GM23338 (cell line): Measurements from ENCODE around the gene KRT2.

Experiments
- CREB1 ChIP-seq: fragments of 250-450 bp; sonication (Bioruptor Pico); IDR thresholded peaks from 2 replicates; pipeline ENCODE4 v1.5.0; 2020; ENCODE audit warnings: low read depth, mild to moderate bottlenecking, moderate library complexity
- EZH2 ChIP-seq: fragments of 200-600 bp; sonication (generic); IDR thresholded peaks from one replicate; pipeline ENCODE4 v1.8.0; 2017; ENCODE audit warnings: antibody characterized with exemption, mild to moderate bottlenecking, low read depth; ENCODE audit not compliant: unreplicated experiment
- EZH2phosphoT487 ChIP-seq: fragments of 200-600 bp; sonication (generic); IDR thresholded peaks from one replicate; pipeline ENCODE4 v1.8.1; 2018; ENCODE audit warnings: antibody characterized with exemption; ENCODE audit not compliant: unreplicated experiment
- JUNB ChIP-seq: IDR thresholded peaks from one replicate; pipeline ENCODE4 v1.6.1; 2016; ENCODE audit warnings: antibody characterized with exemption; ENCODE audit not compliant: unreplicated experiment
- POLR2AphosphoS5 ChIP-seq: IDR thresholded peaks from 2 replicates; pipeline ENCODE4 v1.6.1; 2016; ENCODE audit warnings: antibody characterized with exemption, low read depth
- TF ChIP-seq, protein P1 (sequence below), 2 experiments: fragments of 200-600 bp in 1 of 2; sonication (generic) in 1 of 2; conservative IDR thresholded peaks; 2 replicates each; pipeline versions ENCODE4 v1.5.1 to v1.6.1; 2016 to 2017; ENCODE audit warnings: antibody characterized with exemption in 2 of 2, low read depth in 2 of 2, mild to moderate bottlenecking in 2 of 2, moderate library complexity in 1 of 2

GRCh38 chr12:52674433-52674775 is 22.4 kb upstream of the KRT2 start:
- TF ChIP-seq, protein P1, sequence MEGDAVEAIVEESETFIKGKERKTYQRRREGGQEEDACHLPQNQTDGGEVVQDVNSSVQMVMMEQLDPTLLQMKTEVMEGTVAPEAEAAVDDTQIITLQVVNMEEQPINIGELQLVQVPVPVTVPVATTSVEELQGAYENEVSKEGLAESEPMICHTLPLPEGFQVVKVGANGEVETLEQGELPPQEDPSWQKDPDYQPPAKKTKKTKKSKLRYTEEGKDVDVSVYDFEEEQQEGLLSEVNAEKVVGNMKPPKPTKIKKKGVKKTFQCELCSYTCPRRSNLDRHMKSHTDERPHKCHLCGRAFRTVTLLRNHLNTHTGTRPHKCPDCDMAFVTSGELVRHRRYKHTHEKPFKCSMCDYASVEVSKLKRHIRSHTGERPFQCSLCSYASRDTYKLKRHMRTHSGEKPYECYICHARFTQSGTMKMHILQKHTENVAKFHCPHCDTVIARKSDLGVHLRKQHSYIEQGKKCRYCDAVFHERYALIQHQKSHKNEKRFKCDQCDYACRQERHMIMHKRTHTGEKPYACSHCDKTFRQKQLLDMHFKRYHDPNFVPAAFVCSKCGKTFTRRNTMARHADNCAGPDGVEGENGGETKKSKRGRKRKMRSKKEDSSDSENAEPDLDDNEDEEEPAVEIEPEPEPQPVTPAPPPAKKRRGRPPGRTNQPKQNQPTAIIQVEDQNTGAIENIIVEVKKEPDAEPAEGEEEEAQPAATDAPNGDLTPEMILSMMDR (conservative IDR thresholded peaks at IDR 0.05; ENCODE audit: low read depth in 2 of 2), result no peak
- TF ChIP-seq EZH2, result no peak
- no peak for TF ChIP-seq JUNB
- no peak for TF ChIP-seq POLR2AphosphoS5
- no peak for TF ChIP-seq CREB1 (CRISPR knock-in tag)
- no peak for TF ChIP-seq EZH2phosphoT487
